SJCRH30 (cell line): ENCODE data around the gene SLC22A31. TPM values are rescaled to one million over a fixed set of nuclear protein-coding genes. Genes with fewer than 3 reads are reported as not detected.
"Not testable (repeated sequence)": the region's sequence is repeated elsewhere in the genome, so short reads cannot be mapped to it uniquely, and the experiment has no call there.

Experiments used
- DNase-seq, 2 experiments: peaks; one replicate each; pipeline ENCODE4 v3.0.0-alpha.2; 2015 to 2020
- H3K27ac ChIP-seq: fragments of 250-450 bp; sonication (Bioruptor Pico); 2 replicates; pipeline ENCODE4 v1.5.1; 2020; ENCODE audit warnings: mild to moderate bottlenecking, moderate library complexity
- H3K27me3 ChIP-seq: fragments of 250-450 bp; sonication (Bioruptor Pico); 2 replicates; pipeline ENCODE4 v1.5.1; 2020; ENCODE audit warnings: mild to moderate bottlenecking, moderate library complexity
- H3K36me3 ChIP-seq: fragments of 250-450 bp; sonication (Bioruptor Pico); 2 replicates; pipeline ENCODE4 v1.5.1; 2020; ENCODE audit warnings: mild to moderate bottlenecking, moderate library complexity
- H3K4me1 ChIP-seq: fragments of 250-450 bp; sonication (Bioruptor Pico); 2 replicates; pipeline ENCODE4 v1.5.1; 2020; ENCODE audit warnings: mild to moderate bottlenecking, moderate library complexity
- H3K4me3 ChIP-seq: fragments of 250-450 bp; sonication (Bioruptor Pico); 2 replicates; pipeline ENCODE4 v1.5.1; 2020; ENCODE audit warnings: mild to moderate bottlenecking, moderate library complexity
- H3K9me3 ChIP-seq: fragments of 250-450 bp; sonication (Bioruptor Pico); replicated peaks from 2 replicates; pipeline ENCODE4 v1.5.1; 2020; ENCODE audit warnings: mild to moderate bottlenecking, moderate library complexity
- total RNA-seq: library from RNA; depleted of rRNA; stranded (reverse); fragments of >200 nt; shearing (Covaris generic); gene quantifications from 2 replicates; pipeline ENCODE4 v1.2.3, GENCODE V29; 2014; rRNA removed

SLC22A31 gene
- total RNA-seq = 0.18 TPM in 1 of 2 replicates, not detected in the other

DNA sequence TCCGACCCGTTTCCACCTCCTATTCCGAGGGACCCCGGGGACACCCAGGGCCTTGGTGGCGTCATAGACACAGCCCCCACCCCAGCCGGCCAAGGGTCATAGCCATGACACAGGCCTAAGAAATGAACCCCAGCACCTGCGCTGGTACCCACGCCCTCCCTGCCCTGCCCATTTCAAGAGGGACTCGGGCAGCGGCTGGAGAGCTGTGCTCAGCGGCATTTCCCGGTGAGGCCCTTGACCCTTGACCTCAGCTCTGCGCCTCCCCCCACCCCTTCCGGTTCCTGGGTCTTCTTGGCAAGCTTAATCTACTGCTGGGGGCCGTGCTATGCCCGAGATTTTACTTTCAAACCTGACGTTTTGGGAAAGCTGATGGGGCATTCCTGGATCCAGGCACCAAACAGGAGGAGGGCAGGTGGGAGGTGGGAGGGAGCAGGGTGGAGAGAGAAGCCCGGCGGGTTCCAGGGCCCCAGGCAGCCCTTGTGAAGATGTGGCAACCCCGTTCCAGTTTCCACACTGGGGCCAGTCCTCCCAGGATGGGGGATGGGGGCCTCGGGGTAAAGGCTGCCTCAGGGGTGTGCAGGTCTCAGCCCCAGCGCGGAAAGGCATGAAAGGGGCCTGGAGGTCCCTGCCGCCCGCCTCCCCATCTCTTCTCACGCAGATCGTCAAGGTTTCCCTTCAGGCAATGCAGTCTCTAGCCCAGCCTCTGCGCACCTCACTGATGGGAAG lies at the start of gene SLC22A31:
Gene SLC22A31, minus strand, starts transcription at position 414 of the 726 bp plus-strand sequence. Its CDS starts 36 bp downstream, at position 378.
- peaks cover 6% of the 10 kb centered on the region for H3K36me3 ChIP-seq
- no peaks in the 10 kb centered on the region for H3K27me3 ChIP-seq
- peak; percentile 55 to 63 for DNase-seq
- no peak within 1 kb of the TSS for H3K4me3 ChIP-seq
- peaks cover 3% of the 10 kb centered on the region; the same call in 1 of the 2 replicates for H3K9me3 ChIP-seq
- H3K4me1 ChIP-seq = peaks cover 32% of the 10 kb centered on the region
- no peak within 1 kb of the TSS for H3K27ac ChIP-seq

DNA sequence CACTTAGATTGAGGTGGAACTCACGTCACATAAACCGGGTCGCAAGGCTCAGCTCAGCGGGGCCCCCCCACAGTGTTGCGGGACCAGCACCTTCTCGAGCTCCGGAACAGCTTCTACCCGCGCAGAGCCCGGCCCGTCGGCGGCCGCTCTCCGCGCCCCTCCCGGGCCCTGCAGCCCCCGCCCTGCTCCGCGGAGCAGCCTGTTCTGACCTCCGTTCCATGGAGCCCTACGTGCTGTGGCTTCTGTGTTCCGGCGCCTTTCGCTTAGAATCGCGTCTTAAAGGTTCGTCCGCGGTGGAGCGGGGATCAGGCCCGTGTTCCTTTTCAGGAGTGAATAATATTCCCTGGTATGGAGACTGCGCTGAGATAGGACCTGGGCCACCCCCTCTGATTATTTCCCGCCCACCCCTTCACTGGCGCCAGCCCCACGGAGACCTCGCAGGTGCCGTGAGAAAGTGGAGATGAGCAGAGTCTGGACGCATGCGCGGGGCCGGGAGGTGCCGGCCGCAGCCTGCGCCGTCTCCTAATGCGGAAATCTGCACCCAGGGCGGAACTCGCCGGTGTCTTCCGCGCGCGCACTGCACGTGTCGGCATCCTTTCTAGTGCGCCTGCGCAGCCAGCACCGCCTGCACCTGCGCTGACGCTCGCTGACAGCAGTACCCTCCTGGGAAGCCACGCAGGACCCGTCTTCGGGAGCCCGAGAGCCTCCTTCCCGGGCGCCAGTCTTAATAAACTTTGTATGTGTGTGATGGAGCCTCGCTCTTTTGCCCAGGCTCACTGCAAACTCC lies 48.1 kb upstream of the SLC22A31 start:
- Histone ChIP-seq H3K4me1 (peaks cover 5% of the 10 kb centered on the region), H3K4me3 (no peak overlapping the region), H3K27me3 (no peaks in the 10 kb centered on the region), H3K36me3 (no peaks in the 10 kb centered on the region), H3K9me3 (no peaks in the 10 kb centered on the region), H3K27ac (no peak overlapping the region)
- no peak for DNase-seq

DNA sequence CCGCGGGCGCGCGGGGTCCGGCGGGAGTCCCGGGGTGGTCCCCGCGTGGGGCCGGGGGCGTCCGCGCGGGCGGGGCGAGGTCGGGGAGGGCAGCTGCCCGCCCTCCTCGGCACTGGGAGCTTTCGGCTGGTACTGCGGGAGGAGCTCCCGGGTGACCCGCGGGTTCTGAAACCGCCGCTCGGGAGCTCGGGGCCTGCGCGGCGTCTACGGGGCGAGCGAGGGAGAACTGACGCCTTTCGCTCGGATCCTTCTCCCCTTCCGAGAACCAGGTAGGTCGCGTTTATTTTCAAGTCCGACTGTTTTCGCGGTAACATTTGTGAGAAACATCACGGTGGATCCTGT lies 47.4 kb upstream of the SLC22A31 start:
- not testable (repeated sequence) for H3K4me1 ChIP-seq, H3K4me3 ChIP-seq, DNase-seq

DNA sequence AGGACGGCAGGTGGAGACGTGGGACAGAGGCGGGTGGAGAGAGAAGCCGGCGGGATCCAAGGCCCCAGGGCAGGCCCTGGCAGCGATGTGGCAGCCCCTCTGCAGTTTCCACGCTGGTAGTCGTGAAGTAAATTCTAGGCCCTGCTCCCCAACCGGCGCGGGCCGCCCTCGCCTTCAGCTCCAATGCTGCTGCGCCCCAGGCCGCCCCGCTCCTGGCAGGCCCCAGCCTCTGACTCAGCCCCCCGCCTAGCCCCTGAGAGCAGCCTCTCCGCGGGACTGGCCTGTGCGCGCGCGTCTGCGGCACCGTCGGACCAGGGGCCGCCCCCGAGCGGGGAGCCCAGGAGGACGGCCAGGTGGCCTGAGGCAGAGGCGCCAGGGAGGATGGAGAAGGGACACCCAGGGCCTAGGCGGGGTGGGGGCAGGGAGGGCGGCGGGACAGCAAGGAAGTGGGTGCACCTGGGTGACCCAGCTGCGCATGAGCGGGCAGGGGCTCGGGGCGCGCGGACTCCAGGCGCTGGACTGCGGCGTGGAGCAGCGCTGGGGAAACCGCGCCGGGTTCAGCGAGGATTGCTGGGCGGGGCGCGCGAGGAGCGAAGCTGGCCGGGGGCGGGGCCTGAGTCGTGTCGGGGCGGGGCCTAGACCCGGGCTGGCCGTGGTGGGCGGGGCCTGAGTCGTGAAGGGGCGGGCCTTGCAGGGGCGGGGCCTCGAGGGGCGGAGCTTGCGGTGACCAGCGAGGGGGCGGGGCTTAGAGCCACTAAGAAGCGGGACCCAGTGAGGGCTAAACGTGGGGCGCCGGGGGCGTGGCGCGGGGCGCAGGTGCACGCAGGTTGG lies 46.8 kb upstream of the SLC22A31 start:
- peaks cover 9% of the 10 kb centered on the region for H3K4me1 ChIP-seq
- peak; percentile 77 to 80 for DNase-seq
- H3K9me3 ChIP-seq = no peaks in the 10 kb centered on the region
- H3K4me3 ChIP-seq = peak overlapping the region; percentile 62
- no peaks in the 10 kb centered on the region for H3K36me3 ChIP-seq
- no peaks in the 10 kb centered on the region for H3K27me3 ChIP-seq
- H3K27ac ChIP-seq = peak overlapping the region; percentile 42

More for the DNA sequence above, 47.4 kb upstream of the SLC22A31 start:
- not testable (repeated sequence) for H3K36me3 ChIP-seq, H3K27me3 ChIP-seq, H3K9me3 ChIP-seq, H3K27ac ChIP-seq

- Histone ChIP-seq H3K27me3 (no peaks in the 10 kb centered on the region), H3K27ac (no peak overlapping the region; the same call in 1 of the 2 replicates), H3K4me1 (peaks cover 12% of the 10 kb centered on the region), H3K4me3 (peak overlapping the region; percentile 62), H3K36me3 (no peaks in the 10 kb centered on the region), H3K9me3 (no peaks in the 10 kb centered on the region)
- no peak for DNase-seq
Observed at GRCh38 chr16:89246383-89246902, 46.1 kb upstream of the SLC22A31 start.

DNA sequence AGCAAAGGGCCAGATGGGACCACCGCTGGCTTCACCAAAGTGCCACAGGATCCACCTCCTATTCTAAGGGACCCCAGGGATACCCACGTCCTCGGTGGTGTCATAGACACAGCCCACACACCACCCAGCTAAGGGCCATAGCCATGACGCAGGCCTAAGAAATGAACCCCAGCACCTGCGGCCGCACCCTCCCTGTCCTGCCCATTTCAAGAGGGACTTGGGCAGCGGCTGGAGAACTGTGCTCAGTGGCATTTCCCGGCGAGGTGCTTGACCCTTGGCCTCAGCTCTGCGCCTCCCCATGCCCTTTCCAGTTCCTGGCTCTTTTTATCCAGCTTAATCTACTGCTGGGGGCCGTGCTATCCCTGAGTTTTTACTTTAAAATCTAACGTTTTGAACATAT lies 44.4 kb upstream of the SLC22A31 start:
- H3K27me3 ChIP-seq = no peaks in the 10 kb centered on the region
- no peak overlapping the region for H3K27ac ChIP-seq
- H3K4me1 ChIP-seq = peaks cover 12% of the 10 kb centered on the region
- no peaks in the 10 kb centered on the region for H3K36me3 ChIP-seq
- no peaks in the 10 kb centered on the region for H3K9me3 ChIP-seq
- H3K4me3 ChIP-seq = no peak overlapping the region
- no peak for DNase-seq

DNA sequence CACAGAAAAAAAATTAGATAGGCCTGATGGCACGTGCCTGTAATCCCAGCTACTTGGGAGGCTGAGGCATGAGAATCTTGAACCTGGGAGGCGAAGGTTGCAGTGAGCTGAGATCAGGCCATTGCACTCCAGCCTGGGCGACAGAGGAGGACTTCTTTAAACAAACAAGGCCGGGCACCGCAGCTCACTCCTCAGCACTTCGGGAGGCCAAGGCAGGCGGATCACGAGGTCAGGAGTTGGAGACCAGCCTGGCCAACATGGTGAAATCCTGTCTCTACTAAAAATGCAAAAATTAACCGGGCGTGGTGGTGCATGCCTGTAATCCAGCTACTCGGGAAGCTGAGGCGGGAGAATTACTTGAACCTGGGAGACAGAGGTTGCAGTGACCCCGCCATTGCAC lies 43.9 kb upstream of the SLC22A31 start:
- not testable (repeated sequence) for DNase-seq, H3K4me3 ChIP-seq, H3K27ac ChIP-seq

DNA sequence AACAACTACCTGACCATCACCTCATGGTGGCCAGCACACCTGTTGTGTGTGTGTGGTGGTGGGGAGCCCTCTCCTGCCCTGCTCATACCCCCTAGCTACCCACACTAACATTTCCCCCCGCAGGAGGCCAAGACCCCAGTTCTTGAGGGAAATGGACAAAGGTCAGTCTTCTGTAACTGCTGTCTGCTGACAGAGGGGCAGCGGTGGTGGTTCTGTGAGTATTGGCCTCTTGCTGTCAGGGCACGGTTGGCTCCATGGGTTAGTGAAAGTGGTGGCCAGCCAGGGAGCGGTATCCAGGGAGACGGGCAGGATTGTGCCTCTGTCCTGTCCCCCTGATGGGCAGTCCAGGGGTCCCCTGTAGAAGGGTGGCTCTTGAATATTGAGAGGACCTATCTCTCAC lies 43.3 kb upstream of the SLC22A31 start:
- Histone ChIP-seq H3K9me3 (no peaks in the 10 kb centered on the region), H3K36me3 (no peaks in the 10 kb centered on the region), H3K27me3 (no peaks in the 10 kb centered on the region), H3K4me1 (peaks cover 12% of the 10 kb centered on the region), H3K27ac (peak overlapping the region; percentile 37), H3K4me3 (no peak overlapping the region)
- DNase-seq = no peak

More for the DNA sequence above, 43.9 kb upstream of the SLC22A31 start:
- H3K36me3 ChIP-seq, H3K9me3 ChIP-seq, H3K27me3 ChIP-seq: not testable (repeated sequence)
- H3K4me1 ChIP-seq = peaks cover 12% of the 10 kb centered on the region

GRCh38 chr16:89242795-89243200 lies 42.5 kb upstream of the SLC22A31 start:
- peaks cover 12% of the 10 kb centered on the region for H3K4me1 ChIP-seq
- no peaks in the 10 kb centered on the region for H3K27me3 ChIP-seq
- no peak overlapping the region for H3K27ac ChIP-seq

GRCh38 chr16:89241187-89242007 lies 41.1 kb upstream of the SLC22A31 start:
- H3K4me3 ChIP-seq = peak overlapping the region; percentile 98

More at GRCh38 chr16:89242795-89243200, 42.5 kb upstream of the SLC22A31 start:
- no peak for DNase-seq
- Histone ChIP-seq H3K9me3 (no peaks in the 10 kb centered on the region), H3K4me3 (no peak overlapping the region), H3K36me3 (no peaks in the 10 kb centered on the region)

DNA sequence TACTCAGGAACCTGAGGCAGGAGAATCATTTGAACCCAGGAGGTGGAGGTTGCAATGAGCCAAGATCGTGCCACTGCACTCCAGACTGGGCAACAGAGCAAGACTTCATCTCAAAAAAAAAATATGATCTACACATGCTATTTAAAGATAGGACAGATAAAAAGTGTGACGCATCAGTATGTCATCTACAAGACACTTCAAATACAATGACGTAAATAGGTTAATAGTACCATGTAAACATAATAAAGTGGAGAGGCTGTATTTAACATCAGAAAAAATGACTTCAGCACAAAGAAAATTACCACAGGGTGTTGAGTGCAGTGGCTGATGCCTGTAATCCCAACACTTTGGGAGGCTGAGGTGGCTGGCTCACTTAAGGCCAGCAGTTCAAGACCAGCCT lies 37.4 kb upstream of the SLC22A31 start:
- H3K36me3 ChIP-seq = peaks cover 24% of the 10 kb centered on the region
- H3K27me3 ChIP-seq = no peaks in the 10 kb centered on the region
- H3K4me3 ChIP-seq = no peak overlapping the region
- no peaks in the 10 kb centered on the region for H3K9me3 ChIP-seq
- H3K4me1 ChIP-seq = peaks cover 2% of the 10 kb centered on the region; the same call in 1 of the 2 replicates
- H3K27ac ChIP-seq = no peak overlapping the region
- no peak for DNase-seq

More at GRCh38 chr16:89241187-89242007, 41.1 kb upstream of the SLC22A31 start:
- H3K36me3 ChIP-seq = peaks cover 3% of the 10 kb centered on the region; the same call in 1 of the 2 replicates
- peaks cover 12% of the 10 kb centered on the region for H3K4me1 ChIP-seq
- H3K27ac ChIP-seq = peak overlapping the region; percentile 90
- H3K27me3 ChIP-seq = no peaks in the 10 kb centered on the region
- no peaks in the 10 kb centered on the region for H3K9me3 ChIP-seq
- DNase-seq = peak; percentile 88 to 90

- Histone ChIP-seq H3K36me3 (peaks cover 45% of the 10 kb centered on the region), H3K4me1 (peaks cover 14% of the 10 kb centered on the region), H3K9me3 (peaks cover 3% of the 10 kb centered on the region), H3K27me3 (no peaks in the 10 kb centered on the region), H3K27ac (no peak overlapping the region), H3K4me3 (no peak overlapping the region)
- DNase-seq = no peak
Observed at GRCh38 chr16:89233678-89234490, 33.5 kb upstream of the SLC22A31 start.

DNA sequence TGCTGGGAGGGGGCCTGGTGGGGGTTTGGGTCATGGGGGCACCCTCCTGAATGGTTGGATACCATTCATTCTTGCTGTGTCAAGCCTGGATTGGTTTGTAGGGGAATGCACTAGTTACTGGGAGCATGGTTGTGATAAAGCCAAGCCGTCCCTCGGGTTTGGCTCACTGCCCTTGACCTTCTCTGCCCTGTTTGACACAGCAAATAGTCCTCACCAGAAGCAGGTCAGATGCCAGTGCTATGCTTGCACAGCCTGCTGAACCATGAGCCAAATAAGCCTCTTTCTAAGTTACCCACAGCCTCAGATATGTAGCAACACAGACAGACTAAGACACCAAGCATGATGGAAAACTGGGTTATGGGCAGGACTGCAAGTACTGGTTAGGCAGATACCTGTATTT lies 31.8 kb upstream of the SLC22A31 start:
- H3K27me3 ChIP-seq = no peaks in the 10 kb centered on the region
- peaks cover 62% of the 10 kb centered on the region for H3K36me3 ChIP-seq
- peaks cover 14% of the 10 kb centered on the region for H3K4me1 ChIP-seq
- H3K4me3 ChIP-seq = no peak overlapping the region
- DNase-seq = no peak
- H3K27ac ChIP-seq = no peak overlapping the region
- H3K9me3 ChIP-seq = peaks cover 20% of the 10 kb centered on the region
